GM12872 (cell line): ENCODE data around the gene STYXL1.

Source experiments
- CTCF ChIP-seq: IDR thresholded peaks from 3 replicates; pipeline ENCODE4 v1.5.1; 2011; ENCODE audit warnings: low read depth, mild to moderate bottlenecking, low read length, moderate library complexity; ENCODE audit not compliant: insufficient read depth

Gene STYXL1

GRCh38 chr7:75963381-75963995 lies 84.3 kb downstream of the STYXL1 start:
- TF ChIP-seq CTCF: no peak

- no peak for TF ChIP-seq CTCF
Observed at GRCh38 chr7:75962607-75963380, 85.0 kb downstream of the STYXL1 start.

- TF ChIP-seq CTCF: no peak
Observed at GRCh38 chr7:75961218-75961617, 86.6 kb downstream of the STYXL1 start.

GRCh38 chr7:75960372-75960771 lies 87.4 kb downstream of the STYXL1 start:
- no peak for TF ChIP-seq CTCF

GRCh38 chr7:75958802-75959543 lies 88.8 kb downstream of the STYXL1 start:
- TF ChIP-seq CTCF: no peak

- TF ChIP-seq CTCF: no peak
Observed at GRCh38 chr7:75957021-75957736, 90.6 kb downstream of the STYXL1 start.
